Measurements from ENCODE around the gene A1BG.
"Not testable (repeated sequence)": the region's sequence is repeated elsewhere in the genome, so short reads cannot be mapped to it uniquely, and the experiment has no call there.

The A1BG gene

GRCh38 chr19:58356766-58357480 lies 3.6 kb upstream of the A1BG start:
- ATAC-seq: peak in 1 of 2 donors; percentile 2

GRCh38 chr19:58355908-58356765 lies 2.8 kb upstream of the A1BG start:
- ATAC-seq: peak; percentile 53 to 60

DNA sequence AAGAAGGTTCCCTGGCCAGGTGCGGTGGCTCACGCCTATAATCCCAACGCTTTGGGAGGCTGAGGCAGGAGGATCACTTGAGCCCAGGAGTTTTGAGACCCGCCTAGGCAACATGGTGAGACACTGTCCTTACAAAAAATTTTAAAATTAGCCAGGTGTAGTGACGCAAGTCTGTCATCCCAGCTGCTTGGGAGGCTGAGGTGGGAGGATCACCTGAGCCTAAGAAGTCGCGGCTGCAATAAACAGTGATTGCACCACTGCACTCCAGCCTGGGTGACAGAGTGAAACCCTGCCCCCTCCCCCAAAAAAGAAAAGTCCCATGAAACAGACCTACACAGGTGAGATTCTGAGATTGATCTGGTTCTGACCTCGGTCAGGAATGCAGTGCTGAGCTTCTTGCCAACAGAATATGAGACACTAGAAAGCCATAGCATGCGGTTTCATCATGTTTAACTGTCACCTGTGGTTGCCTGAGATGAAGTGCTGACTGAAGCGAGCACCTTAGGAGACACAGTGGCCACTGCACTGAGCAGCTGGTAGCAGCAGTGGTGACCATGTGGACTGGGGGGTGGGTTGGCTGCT lies 2.0 kb upstream of the A1BG start:
- no peak for ATAC-seq

- ATAC-seq: no peak
Observed at GRCh38 chr19:58354478-58355030, 1.3 kb upstream of the A1BG start.

DNA sequence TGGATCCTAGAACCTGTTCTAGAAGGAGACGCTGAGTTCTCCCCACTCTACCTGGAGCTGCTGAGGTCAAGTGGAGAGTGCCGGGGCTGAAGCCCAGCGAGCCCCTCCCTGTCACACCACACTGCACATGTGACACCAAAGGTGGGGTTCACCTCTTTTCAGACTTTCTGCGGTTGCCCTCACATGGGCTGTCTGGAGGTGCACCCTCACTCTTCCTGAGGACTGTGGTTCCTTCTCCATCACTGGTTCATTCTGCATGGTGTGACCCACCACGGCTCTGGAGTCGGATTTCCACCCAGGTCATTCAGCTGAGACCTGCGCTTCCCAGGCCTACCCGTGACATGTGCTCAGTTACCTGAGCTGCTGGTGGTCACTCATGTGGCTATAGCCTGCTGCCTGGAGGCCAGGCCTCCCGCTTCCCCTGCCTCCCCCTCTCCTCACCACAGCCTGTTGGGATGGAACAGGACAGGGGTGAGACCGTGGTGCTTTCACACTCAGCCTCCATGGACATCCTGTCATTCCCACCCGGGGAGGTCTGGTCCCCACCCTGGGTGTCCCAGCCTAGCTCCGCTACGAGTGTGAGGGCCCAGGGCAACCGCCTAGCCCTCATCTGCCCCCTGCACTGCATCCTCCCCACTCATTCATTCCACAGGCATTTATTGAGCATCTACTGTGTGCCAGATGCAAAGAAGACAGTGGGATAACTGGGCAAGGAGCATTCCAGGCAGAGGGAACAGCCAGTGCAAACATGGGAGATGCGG lies 605 bp upstream of the A1BG start:
- no peak for ATAC-seq

- ATAC-seq: no peak
Observed at GRCh38 chr19:58351990-58352755, 1.1 kb downstream of the A1BG start.

DNA sequence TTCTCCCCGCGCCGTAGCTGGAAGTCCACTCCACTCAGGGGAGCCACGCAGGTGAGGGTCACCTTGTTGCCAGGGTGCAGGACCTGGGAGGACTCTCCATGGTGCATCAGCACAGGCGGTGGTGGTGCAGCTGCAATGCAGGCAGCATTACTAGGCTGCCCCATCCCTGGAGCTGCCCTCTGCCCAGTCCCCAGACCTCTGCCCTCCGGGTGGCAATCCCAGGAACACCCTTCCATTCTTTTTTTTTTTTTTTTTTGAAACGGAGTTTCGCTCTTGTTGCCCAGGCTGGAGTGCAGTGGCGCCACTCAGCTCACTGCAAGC lies 1.8 kb downstream of the A1BG start:
- no peak for ATAC-seq

DNA sequence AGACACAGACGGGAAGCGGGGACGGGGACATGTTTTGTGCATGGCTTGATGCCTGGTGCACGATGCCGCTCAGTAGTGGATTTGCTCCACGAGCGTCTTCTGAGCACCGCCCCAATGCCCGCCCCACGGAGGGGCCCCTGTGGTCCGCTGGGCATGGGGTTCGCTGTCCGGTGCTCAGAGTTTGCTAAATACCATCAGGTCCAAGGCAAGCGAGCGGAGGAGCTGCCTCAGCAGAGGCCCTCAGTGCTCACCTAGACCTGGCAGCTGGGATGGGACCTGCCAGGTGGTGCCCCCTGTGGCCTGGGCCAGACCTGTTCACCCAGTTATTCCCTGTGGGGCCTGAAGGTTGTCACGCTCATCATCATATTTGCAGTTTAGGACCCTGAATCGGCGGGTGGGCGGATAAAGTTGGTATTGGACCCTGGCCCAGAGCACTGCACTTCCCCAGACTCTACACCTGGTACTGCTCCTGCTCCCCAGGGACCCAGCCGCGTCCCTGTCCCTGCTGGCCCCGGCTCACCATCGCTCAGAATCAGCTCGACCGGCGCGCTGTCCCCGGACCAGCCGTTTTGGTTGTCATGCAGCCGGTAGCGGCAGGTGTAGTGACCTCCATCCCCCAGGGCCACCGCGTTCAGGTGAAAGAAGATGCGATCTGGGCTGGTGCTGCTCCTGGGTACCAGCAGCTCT lies 2.3 kb downstream of the A1BG start:
- ATAC-seq: no peak

GRCh38 chr19:58350001-58350861 lies 3.1 kb downstream of the A1BG start:
- no peak for ATAC-seq

DNA sequence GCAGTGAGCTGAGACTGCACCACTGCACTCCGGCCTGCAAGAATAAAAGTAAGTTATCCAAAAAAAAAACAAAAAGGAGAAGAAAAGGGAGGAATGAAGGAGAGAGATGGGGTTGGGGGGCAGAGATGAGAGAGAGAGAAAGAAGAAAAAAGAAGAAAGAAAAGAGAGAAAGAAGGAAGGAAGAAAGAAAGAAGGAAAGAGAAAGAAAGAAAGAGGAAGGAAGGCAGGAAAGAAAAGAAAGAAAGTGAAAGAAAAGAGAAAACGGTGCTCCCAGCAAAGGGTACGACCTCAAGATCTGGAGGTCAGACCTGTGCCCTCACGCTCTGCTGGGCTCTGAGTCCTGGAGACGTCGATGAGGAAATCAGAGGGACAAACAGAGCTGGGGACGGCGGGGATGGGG lies 3.7 kb downstream of the A1BG start:
- ATAC-seq: no peak

- ATAC-seq: not testable (repeated sequence)
Observed at GRCh38 chr19:58348080-58348479, 5.2 kb downstream of the A1BG start.

- ATAC-seq: peak; percentile 89 to 94
Observed at GRCh38 chr19:58346961-58347929, 6.0 kb downstream of the A1BG start.

- ATAC-seq: peak; percentile 22 to 26
Observed at GRCh38 chr19:58345558-58345957, 7.7 kb downstream of the A1BG start.

DNA sequence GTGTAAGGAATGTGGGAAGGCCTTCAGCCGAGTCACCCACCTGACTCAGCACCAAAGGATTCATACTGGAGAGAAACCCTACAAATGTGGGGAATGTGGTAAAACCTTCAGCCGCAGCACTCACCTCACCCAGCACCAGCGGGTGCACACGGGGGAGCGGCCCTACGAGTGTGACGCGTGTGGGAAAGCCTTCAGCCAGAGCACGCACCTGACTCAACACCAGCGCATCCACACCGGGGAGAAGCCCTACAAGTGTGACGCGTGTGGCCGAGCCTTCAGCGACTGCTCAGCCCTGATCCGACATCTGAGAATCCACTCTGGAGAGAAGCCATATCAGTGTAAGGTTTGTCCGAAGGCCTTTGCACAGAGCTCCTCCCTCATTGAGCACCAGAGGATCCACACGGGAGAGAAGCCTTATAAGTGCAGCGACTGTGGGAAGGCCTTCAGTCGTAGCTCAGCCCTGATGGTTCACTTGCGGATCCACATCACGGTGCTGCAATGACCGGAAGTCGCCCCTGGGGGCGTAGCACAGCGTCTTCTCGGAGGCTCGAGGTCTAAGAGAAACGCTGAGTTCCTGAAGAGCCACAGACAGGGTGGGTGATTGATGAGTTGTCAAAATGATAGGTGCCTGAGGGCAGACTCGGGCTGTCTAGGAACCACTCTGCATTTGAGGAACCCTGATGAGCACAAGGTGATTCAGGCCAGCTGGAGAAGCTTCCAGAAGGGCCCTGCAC lies 14.3 kb downstream of the A1BG start:
- no peak for ATAC-seq

DNA sequence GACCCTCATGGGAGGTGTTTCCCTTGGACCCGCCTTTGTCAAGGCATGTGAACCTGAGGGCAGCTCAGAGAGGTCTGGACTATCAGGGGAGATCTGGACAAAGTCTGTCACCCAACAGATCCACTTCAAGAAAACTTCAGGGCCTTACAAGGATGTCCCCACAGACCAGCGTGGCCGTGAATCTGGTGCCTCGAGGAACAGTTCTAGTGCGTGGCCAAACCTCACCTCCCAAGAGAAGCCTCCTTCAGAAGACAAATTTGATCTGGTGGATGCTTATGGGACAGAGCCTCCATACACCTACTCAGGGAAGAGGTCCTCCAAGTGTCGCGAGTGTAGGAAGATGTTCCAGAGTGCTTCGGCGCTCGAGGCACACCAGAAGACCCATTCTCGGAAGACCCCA lies 15.0 kb downstream of the A1BG start:
- ATAC-seq: no peak

DNA sequence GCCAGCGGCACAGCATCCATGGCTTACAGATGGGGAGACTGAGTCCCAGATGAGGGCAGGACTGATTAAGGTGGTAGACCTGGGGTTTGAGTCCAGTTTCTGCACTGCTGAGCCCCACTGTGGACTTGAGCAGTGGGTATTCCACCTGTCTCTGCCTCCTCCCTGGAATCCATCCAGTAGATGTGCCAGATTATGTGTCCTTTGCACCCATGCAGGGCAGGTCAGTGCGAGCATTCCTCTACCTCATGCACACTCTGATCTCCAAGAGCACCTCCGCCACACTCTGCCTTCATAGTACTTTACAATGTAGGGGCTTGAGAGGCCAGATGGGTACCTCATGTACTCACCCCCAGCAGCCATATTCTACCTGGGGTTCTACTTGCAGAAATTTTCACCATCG lies 16.5 kb downstream of the A1BG start:
- ATAC-seq: no peak

DNA sequence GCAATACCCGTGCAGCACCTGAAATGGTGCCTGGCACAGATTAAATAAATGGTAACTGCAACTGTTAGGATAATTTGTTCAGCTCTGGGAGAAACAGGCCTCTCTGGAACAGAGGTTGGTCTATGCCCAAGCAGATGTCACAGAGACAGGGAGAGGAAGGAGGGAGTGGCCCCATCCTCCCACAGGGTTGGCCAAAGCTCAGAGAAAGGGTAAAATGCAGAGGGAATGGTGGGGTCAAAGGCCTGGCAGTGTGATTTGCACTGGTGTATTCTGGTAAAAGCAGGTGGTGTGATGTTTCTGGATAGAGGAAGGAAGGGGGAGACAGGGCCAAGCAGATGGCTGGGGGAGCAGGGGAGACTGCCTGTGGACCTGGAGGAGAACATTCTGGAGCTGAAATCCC lies 17.1 kb downstream of the A1BG start:
- ATAC-seq: no peak

DNA sequence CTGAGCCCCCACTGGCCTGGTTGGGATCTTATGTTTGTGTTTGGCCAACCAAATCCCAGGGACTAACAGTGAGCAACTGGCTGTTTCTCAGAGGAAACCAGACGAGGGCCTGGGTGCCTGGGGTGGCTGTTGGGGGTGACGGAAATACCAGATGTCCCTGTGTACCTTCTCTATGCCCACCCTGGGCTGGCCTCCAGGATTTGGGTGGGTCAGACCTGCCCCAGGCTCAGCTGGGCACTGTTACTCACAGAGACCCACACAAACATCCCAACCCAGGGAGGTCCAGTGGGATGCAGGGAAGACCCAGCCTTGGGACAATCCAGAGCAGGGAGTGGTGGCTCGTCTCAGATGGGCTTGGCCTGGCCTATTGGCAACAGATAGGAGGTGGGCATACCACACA lies 17.7 kb downstream of the A1BG start:
- no peak for ATAC-seq
